GM12878 (cell line): ENCODE measurements around the gene GRK5. TPM values are rescaled to one million over a fixed set of nuclear protein-coding genes. Genes with fewer than 3 reads are reported as not detected.

Experiments used
- CREM ChIP-seq: IDR thresholded peaks from 2 replicates; pipeline ENCODE4 v1.6.1; 2014; ENCODE audit warnings: antibody characterized with exemption, low read depth
- IKZF1 ChIP-seq: fragments of 450-650 bp; conservative IDR thresholded peaks from 2 replicates; pipeline ENCODE4 v1.6.1; 2017; ENCODE audit warnings: antibody characterized with exemption, mild to moderate bottlenecking
- JUND ChIP-seq: IDR thresholded peaks from 2 replicates; pipeline ENCODE4 v1.6.1; 2012; ENCODE audit warnings: low read depth, mild to moderate bottlenecking, low read length, improper control_type of control experiment, moderate library complexity
- MYB ChIP-seq: fragments of 150-350 bp; IDR thresholded peaks from 2 replicates; pipeline ENCODE4 v1.6.1; 2014; ENCODE audit warnings: mild to moderate bottlenecking, low read depth, low read length, borderline replicate concordance
- NFYA ChIP-seq: IDR thresholded peaks from 2 replicates; pipeline ENCODE4 v1.6.1; 2011; ENCODE audit warnings: low read depth, mild to moderate bottlenecking, low read length, improper control_type of control experiment, borderline replicate concordance
- NFYB ChIP-seq: IDR thresholded peaks from 2 replicates; pipeline ENCODE4 v1.6.1; 2011; ENCODE audit warnings: low read depth, mild to moderate bottlenecking, low read length, improper control_type of control experiment, moderate library complexity; ENCODE audit not compliant: insufficient read depth
- NR2F1 ChIP-seq: fragments of 450-650 bp; conservative IDR thresholded peaks from 2 replicates; pipeline ENCODE4 v1.6.1; 2017; ENCODE audit warnings: mild to moderate bottlenecking
- PAX8 ChIP-seq: fragments of 450-650 bp; IDR thresholded peaks from 2 replicates; pipeline ENCODE4 v1.6.1; 2017; ENCODE audit warnings: mild to moderate bottlenecking, moderate library complexity
- POLR2A ChIP-seq: IDR thresholded peaks from 2 replicates; pipeline ENCODE4 v1.6.1; 2011; ENCODE audit warnings: low read depth, mild to moderate bottlenecking, low read length
- RB1 ChIP-seq: fragments of 450-650 bp; formaldehyde crosslinking; IDR thresholded peaks from 2 replicates; pipeline ENCODE4 v1.6.1; 2017; ENCODE audit warnings: mild to moderate bottlenecking, borderline replicate concordance
- RELA ChIP-seq: fragments of 450-650 bp; IDR thresholded peaks from 2 replicates; pipeline ENCODE4 v1.8.0; 2014; ENCODE audit warnings: borderline replicate concordance; ENCODE audit not compliant: partially characterized antibody
- SIN3A ChIP-seq: IDR thresholded peaks from 2 replicates; pipeline ENCODE4 v1.6.1; 2012; ENCODE audit warnings: low read depth, low read length, improper control_type of control experiment
- SMAD1 ChIP-seq: fragments of 450-650 bp; IDR thresholded peaks from 2 replicates; pipeline ENCODE4 v1.6.1; 2018; ENCODE audit warnings: mild to moderate bottlenecking, low read depth; ENCODE audit not compliant: partially characterized antibody
- TBL1XR1 ChIP-seq: IDR thresholded peaks from 2 replicates; pipeline ENCODE4 v1.6.1; 2012; ENCODE audit warnings: low read depth, low read length, improper control_type of control experiment
- ZNF274 ChIP-seq: IDR thresholded peaks from one replicate; pipeline ENCODE4 v1.8.0; 2011; ENCODE audit not compliant: insufficient read length, insufficient read depth
- ZZZ3 ChIP-seq: IDR thresholded peaks from 2 replicates; pipeline ENCODE4 v1.6.1; 2011; ENCODE audit warnings: low read depth; ENCODE audit not compliant: control insufficient read depth, insufficient read length
- polyA plus RNA-seq, 11 experiments: library from polyadenylated mRNA; depleted of rRNA in 4 of 11; unstranded in 6 of 11; stranded (reverse) in 5 of 11; fragments of >200 nt; fragmentation: Nextera tagmentation in 4 of 11; fragmentation: Illumina TruSeq in 1 of 11; extraction: Ambion mirVana in 4 of 11; extraction: Trizol in 1 of 11; gene quantifications; 1 replicate in 1 of 11; 2 replicates in 10 of 11; pipeline versions ENCODE4 v1.2.1 to v1.2.3, GENCODE V29; 2011 to 2016; ENCODE audit warnings: inconsistent platforms in 2 of 11, missing spikeins in 2 of 11, low read depth in 1 of 11
- total RNA-seq, 4 experiments: library from RNA; depleted of rRNA in 3 of 4; stranded (reverse); fragments of >200 nt in 3 of 4; fragmentation: Illumina TruSeq in 1 of 4; extraction: Trizol in 1 of 4; gene quantifications; 2 replicates each; pipeline versions ENCODE4 v1.2.1 to v1.2.3, GENCODE V29; 2013 to 2021
- TF ChIP-seq, protein P1 (sequence below): fragments of 450-650 bp; formaldehyde crosslinking; IDR thresholded peaks from 2 replicates; pipeline ENCODE4 v1.4.0; 2020; ENCODE audit warnings: mild to moderate bottlenecking, moderate library complexity
- TF ChIP-seq, protein P2 (sequence below): IDR thresholded peaks from 2 replicates; pipeline ENCODE4 v1.6.1; 2011; ENCODE audit warnings: borderline replicate concordance, low read depth, mild to moderate bottlenecking, moderate library complexity, mixed read lengths, low read length; ENCODE audit not compliant: insufficient read depth; ENCODE audit errors: extremely low read length
- TF ChIP-seq, protein P3 (sequence below): fragments of 450-650 bp; IDR thresholded peaks from 2 replicates; pipeline ENCODE4 v1.6.1; 2017; ENCODE audit warnings: mild to moderate bottlenecking
- TF ChIP-seq, protein P4 (sequence below): fragments of 450-650 bp; IDR thresholded peaks from 2 replicates; pipeline ENCODE4 v1.6.1; 2017; ENCODE audit warnings: mild to moderate bottlenecking, moderate library complexity

GRK5 gene
- total and polyA plus RNA-seq, 10 of the 15 experiments (the other 5 are each of a cell fraction or from before 2014, with no cell fraction given), result 0.11 to 22.1 (median 10.0) TPM

DNA sequence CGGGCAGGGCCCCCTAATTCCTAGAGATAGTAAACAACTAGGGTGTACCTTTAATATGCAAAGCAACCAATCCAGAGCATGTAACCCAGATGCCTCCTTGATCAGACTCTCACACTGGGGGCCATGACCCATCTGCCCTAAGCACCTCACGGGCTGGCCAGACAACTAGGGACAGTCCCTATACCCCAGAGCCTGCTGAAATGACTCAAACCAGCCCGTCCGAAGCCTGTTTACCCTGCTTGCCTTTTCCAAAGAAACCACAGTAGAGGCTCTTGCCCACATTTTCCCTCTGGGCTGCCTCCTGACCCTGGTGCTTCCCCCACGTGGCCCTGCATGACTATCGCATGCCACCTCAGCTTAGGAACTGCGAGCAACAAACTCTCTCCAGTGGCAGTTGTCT, 288.9 kb downstream of the GRK5 start (continued):
- TF ChIP-seq SMAD1, result no peak
- TF ChIP-seq, protein P1, sequence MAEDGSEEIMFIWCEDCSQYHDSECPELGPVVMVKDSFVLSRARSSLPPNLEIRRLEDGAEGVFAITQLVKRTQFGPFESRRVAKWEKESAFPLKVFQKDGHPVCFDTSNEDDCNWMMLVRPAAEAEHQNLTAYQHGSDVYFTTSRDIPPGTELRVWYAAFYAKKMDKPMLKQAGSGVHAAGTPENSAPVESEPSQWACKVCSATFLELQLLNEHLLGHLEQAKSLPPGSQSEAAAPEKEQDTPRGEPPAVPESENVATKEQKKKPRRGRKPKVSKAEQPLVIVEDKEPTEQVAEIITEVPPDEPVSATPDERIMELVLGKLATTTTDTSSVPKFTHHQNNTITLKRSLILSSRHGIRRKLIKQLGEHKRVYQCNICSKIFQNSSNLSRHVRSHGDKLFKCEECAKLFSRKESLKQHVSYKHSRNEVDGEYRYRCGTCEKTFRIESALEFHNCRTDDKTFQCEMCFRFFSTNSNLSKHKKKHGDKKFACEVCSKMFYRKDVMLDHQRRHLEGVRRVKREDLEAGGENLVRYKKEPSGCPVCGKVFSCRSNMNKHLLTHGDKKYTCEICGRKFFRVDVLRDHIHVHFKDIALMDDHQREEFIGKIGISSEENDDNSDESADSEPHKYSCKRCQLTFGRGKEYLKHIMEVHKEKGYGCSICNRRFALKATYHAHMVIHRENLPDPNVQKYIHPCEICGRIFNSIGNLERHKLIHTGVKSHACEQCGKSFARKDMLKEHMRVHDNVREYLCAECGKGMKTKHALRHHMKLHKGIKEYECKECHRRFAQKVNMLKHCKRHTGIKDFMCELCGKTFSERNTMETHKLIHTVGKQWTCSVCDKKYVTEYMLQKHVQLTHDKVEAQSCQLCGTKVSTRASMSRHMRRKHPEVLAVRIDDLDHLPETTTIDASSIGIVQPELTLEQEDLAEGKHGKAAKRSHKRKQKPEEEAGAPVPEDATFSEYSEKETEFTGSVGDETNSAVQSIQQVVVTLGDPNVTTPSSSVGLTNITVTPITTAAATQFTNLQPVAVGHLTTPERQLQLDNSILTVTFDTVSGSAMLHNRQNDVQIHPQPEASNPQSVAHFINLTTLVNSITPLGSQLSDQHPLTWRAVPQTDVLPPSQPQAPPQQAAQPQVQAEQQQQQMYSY (CRISPR knock-in tag), result no peak
- no peak for TF ChIP-seq NFYA
- TF ChIP-seq, protein P2, sequence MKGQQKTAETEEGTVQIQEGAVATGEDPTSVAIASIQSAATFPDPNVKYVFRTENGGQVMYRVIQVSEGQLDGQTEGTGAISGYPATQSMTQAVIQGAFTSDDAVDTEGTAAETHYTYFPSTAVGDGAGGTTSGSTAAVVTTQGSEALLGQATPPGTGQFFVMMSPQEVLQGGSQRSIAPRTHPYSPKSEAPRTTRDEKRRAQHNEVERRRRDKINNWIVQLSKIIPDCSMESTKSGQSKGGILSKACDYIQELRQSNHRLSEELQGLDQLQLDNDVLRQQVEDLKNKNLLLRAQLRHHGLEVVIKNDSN, result no peak
- no peak for TF ChIP-seq POLR2A
- no peak for TF ChIP-seq PAX8
- TF ChIP-seq MYB, result no peak
- no peak for TF ChIP-seq ZZZ3
- TF ChIP-seq NFYB, result no peak
- TF ChIP-seq ZNF274, result no peak
- TF ChIP-seq, protein P3, sequence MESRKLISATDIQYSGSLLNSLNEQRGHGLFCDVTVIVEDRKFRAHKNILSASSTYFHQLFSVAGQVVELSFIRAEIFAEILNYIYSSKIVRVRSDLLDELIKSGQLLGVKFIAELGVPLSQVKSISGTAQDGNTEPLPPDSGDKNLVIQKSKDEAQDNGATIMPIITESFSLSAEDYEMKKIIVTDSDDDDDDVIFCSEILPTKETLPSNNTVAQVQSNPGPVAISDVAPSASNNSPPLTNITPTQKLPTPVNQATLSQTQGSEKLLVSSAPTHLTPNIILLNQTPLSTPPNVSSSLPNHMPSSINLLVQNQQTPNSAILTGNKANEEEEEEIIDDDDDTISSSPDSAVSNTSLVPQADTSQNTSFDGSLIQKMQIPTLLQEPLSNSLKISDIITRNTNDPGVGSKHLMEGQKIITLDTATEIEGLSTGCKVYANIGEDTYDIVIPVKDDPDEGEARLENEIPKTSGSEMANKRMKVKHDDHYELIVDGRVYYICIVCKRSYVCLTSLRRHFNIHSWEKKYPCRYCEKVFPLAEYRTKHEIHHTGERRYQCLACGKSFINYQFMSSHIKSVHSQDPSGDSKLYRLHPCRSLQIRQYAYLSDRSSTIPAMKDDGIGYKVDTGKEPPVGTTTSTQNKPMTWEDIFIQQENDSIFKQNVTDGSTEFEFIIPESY, result no peak
- TF ChIP-seq RB1, result no peak
- TF ChIP-seq NR2F1, result peak; percentile 93
- peak; percentile 64; the same call in 1 of the 2 replicates for TF ChIP-seq CREM
- no peak for TF ChIP-seq RELA
- TF ChIP-seq JUND, result peak; percentile 74; the same call in 1 of the 2 replicates
- TF ChIP-seq TBL1XR1, result peak; percentile 63
- no peak for TF ChIP-seq SIN3A
- TF ChIP-seq, protein P4, sequence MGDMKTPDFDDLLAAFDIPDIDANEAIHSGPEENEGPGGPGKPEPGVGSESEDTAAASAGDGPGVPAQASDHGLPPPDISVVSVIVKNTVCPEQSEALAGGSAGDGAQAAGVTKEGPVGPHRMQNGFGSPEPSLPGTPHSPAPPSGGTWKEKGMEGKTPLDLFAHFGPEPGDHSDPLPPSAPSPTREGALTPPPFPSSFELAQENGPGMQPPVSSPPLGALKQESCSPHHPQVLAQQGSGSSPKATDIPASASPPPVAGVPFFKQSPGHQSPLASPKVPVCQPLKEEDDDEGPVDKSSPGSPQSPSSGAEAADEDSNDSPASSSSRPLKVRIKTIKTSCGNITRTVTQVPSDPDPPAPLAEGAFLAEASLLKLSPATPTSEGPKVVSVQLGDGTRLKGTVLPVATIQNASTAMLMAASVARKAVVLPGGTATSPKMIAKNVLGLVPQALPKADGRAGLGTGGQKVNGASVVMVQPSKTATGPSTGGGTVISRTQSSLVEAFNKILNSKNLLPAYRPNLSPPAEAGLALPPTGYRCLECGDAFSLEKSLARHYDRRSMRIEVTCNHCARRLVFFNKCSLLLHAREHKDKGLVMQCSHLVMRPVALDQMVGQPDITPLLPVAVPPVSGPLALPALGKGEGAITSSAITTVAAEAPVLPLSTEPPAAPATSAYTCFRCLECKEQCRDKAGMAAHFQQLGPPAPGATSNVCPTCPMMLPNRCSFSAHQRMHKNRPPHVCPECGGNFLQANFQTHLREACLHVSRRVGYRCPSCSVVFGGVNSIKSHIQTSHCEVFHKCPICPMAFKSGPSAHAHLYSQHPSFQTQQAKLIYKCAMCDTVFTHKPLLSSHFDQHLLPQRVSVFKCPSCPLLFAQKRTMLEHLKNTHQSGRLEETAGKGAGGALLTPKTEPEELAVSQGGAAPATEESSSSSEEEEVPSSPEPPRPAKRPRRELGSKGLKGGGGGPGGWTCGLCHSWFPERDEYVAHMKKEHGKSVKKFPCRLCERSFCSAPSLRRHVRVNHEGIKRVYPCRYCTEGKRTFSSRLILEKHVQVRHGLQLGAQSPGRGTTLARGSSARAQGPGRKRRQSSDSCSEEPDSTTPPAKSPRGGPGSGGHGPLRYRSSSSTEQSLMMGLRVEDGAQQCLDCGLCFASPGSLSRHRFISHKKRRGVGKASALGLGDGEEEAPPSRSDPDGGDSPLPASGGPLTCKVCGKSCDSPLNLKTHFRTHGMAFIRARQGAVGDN, result no peak
- peak; percentile 94 for TF ChIP-seq IKZF1
